T-helper 17 cell (primary cell): Measurements from ENCODE around the gene EXOC3L2. TPM values are rescaled to one million over a fixed set of nuclear protein-coding genes. Genes with fewer than 3 reads are reported as not detected.
A peak's percentile ranks its signal among the peaks of the same experiment; 100 is the strongest.

Source experiments
- ATAC-seq: fragments of 150-1000 bp; cut with Tn5 transposase; 2 replicates; pipeline ENCODE4 v1.10.0; 2021; ENCODE audit warnings: mild to moderate bottlenecking, moderate library complexity
- DNase-seq, 3 donors: peaks; one replicate each; pipeline versions ENCODE4 v3.0.0 to v3.0.0-alpha.2; 2020 to 2021
- H3K9me3 ChIP-seq: one replicate; pipeline ENCODE4 v1.7.0; 2013; ENCODE audit warnings: low read length, mild to moderate bottlenecking; ENCODE audit not compliant: control insufficient read depth, poor library complexity, severe bottlenecking
- H3K27ac Mint-ChIP-seq: one replicate; pipeline ENCODE4 v1.8.0; 2022; ENCODE audit warnings: mild to moderate bottlenecking, moderate library complexity, mixed read lengths
- H3K27me3 Mint-ChIP-seq: one replicate; pipeline ENCODE4 v1.8.0; 2022; ENCODE audit warnings: mixed read lengths
- H3K36me3 Mint-ChIP-seq: one replicate; pipeline ENCODE4 v1.8.0; 2022; ENCODE audit warnings: low read depth, mixed read lengths
- H3K4me1 Mint-ChIP-seq: one replicate; pipeline ENCODE4 v1.8.0; 2022; ENCODE audit warnings: mild to moderate bottlenecking, mixed read lengths
- H3K4me3 Mint-ChIP-seq: one replicate; pipeline ENCODE4 v1.8.0; 2022; ENCODE audit warnings: mild to moderate bottlenecking, moderate library complexity, mixed read lengths
- total RNA-seq, 4 donors: library from RNA in 2 of 4; stranded (reverse) in 2 of 4; gene quantifications; one replicate each; pipeline ENCODE4 v1.2.3 and lab custom pipeline; 2022 to 2026

EXOC3L2 gene
- total RNA-seq, 2 donors from 2014 or later: 1.1 TPM; not detected in 1

DNA sequence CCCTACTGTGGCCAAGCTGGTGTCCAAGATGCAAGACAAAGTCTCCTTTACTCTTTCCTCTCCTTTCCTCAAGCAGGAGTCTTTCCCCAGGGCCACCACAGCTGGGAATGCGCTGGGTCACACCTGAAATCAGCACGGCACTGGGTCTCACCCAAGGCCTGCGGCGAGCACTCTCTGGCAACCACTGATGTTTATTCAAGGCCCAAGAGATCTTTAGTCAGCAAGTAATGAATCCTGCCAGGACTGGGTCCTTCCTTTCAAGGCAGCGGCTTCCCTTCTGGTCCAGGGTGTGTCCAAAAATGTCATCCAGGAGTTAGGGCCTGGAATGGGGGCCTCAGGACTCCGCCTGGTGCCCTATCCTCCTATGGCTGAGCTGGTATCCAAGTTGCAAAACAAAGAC, 42.6 kb downstream of the EXOC3L2 start:
- DNase-seq (no peak), ATAC-seq (no peak)
- Mint-ChIP-seq H3K27me3 (no peaks in the 10 kb centered on the region), H3K4me1 (peaks cover 2% of the 10 kb centered on the region), H3K36me3 (peaks cover 5% of the 10 kb centered on the region), H3K4me3 (no peak overlapping the region), H3K27ac (no peak overlapping the region)
- H3K9me3 ChIP-seq: no peaks in the 10 kb centered on the region

DNA sequence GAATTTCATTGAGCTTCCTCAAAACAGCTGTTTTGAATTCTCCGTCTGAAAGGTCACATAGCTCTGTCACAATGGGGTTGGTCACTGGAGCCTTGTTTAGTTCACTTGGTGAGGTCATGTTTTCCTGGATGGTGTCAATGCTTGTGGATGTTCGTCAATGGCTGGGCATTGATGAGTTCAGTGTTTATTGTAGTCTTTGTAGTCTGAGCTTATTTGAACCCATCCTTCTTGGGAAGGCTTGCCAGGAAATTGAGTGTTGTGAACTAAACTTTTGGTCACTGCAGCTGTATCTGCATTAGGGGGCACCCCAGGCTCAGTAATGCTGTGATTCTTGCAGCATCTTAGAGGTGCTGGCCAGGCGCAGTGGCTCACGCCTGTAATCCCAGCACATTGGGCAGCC, 44.6 kb downstream of the EXOC3L2 start:
- no peaks in the 10 kb centered on the region for H3K9me3 ChIP-seq
- Mint-ChIP-seq H3K27ac (no peak overlapping the region), H3K4me1 (peaks cover 5% of the 10 kb centered on the region), H3K4me3 (no peak overlapping the region), H3K27me3 (no peaks in the 10 kb centered on the region), H3K36me3 (peaks cover 5% of the 10 kb centered on the region)
- DNase-seq: no peak
- ATAC-seq: no peak

DNA sequence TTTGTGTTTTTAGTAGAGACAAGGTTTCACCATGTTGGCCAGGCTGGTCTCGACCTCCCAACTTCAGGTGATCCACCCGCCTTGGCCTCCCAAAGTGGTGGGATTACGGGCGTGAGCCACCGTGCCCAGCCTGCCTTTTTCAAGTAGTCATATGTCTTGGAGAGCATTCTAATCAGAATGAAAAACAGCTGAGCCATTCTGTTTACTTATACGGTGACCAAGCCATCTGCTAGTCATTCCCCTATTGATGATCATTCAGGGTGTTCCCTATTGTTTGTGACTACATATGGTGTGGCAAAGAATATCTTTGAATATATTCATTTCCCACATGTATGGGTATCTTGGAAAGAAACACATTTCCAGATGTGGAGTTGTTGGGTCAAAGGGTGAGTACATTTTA, 49.4 kb downstream of the EXOC3L2 start:
- Mint-ChIP-seq H3K4me1 (peaks cover 5% of the 10 kb centered on the region), H3K27me3 (no peaks in the 10 kb centered on the region), H3K36me3 (peaks cover 6% of the 10 kb centered on the region), H3K27ac (no peak overlapping the region), H3K4me3 (no peak overlapping the region)
- no peak for DNase-seq
- H3K9me3 ChIP-seq: no peaks in the 10 kb centered on the region
- no peak for ATAC-seq

DNA sequence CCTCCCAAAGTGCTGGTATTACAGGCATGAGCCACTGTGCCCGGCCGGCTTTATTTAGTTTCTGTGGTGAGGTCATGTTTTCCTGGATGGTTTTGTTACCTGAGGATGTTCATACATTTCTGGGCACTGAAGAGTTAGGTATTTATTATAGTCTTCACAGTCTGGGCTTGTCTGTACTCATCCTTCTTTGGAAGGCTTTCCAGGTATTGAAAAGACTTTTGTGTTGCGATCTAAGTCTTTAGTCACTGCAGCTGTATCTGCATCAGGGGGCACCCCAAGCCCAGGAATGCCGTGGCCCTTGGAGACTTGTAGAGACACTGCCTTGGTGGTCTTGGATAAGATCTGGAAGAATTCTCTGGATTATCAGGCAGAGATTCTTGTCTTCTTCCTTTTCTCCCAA, 53.8 kb downstream of the EXOC3L2 start:
- Mint-ChIP-seq H3K27me3 (no peaks in the 10 kb centered on the region), H3K4me3 (no peak overlapping the region), H3K4me1 (peaks cover 7% of the 10 kb centered on the region), H3K27ac (no peak overlapping the region), H3K36me3 (peaks cover 6% of the 10 kb centered on the region)
- ATAC-seq: no peak
- no peak for DNase-seq
- H3K9me3 ChIP-seq: no peaks in the 10 kb centered on the region

DNA sequence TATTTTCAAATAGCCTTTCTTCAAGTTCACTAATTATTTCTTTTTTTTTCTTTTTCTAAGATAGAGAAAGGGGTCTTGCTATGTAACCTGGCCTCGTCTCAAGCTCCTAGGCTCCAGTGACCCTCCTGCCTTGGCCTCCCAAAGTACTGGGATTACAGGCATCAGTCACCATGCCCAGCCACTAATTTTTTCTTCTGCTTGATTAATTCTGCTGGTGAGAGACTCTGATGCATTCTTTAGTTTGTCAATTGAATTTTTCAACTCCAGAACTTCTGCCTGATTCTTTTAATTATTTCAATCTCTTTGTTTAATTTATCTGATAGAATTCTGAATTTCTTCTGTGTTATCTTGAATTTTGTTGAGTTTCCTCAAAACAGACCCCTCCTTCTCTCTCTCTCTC, 55.2 kb downstream of the EXOC3L2 start:
- no peaks in the 10 kb centered on the region for H3K9me3 ChIP-seq
- ATAC-seq (no peak), DNase-seq (no peak)
- Mint-ChIP-seq H3K4me1 (peaks cover 8% of the 10 kb centered on the region), H3K36me3 (peaks cover 6% of the 10 kb centered on the region), H3K4me3 (no peak overlapping the region), H3K27ac (no peak overlapping the region), H3K27me3 (no peaks in the 10 kb centered on the region)

DNA sequence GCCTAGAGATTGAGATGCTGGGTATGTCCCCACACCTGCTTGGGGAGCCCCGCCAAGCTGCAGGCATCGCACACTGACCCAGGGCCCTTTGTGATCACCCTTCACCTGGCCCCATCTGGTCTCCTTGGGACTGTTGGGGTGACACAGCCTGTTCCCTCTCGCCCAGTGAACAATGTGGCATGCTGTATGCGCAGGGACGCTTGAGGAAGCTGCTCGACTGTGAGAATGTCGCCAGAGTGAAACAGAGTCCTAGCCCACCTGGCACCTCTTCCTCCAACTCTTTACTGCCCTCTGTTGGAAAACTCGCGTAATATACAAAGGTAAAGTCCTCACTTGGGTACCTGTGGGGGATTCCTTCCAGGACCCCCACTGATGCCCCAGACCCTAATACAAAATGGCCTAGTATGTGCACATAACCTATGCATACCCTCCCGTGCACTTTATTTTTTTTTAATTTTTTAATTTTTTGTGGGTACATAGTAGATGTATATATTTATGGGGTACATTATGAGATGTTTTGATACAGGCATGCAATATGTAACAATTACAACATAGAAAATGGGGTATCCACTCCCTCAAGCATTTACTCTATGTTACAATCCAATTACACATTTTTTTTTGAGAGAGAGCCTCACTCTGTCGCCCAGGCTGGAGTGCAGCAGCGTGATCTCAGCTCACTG, 57.6 kb downstream of the EXOC3L2 start:
- ATAC-seq (peak; percentile 75), DNase-seq (no peak)
- peaks cover 5% of the 10 kb centered on the region for H3K36me3 Mint-ChIP-seq
- no peaks in the 10 kb centered on the region for H3K9me3 ChIP-seq
- H3K27ac Mint-ChIP-seq: no peak overlapping the region
- no peak overlapping the region for H3K4me3 Mint-ChIP-seq
- peaks cover 17% of the 10 kb centered on the region for H3K4me1 Mint-ChIP-seq
- H3K27me3 Mint-ChIP-seq: no peaks in the 10 kb centered on the region

DNA sequence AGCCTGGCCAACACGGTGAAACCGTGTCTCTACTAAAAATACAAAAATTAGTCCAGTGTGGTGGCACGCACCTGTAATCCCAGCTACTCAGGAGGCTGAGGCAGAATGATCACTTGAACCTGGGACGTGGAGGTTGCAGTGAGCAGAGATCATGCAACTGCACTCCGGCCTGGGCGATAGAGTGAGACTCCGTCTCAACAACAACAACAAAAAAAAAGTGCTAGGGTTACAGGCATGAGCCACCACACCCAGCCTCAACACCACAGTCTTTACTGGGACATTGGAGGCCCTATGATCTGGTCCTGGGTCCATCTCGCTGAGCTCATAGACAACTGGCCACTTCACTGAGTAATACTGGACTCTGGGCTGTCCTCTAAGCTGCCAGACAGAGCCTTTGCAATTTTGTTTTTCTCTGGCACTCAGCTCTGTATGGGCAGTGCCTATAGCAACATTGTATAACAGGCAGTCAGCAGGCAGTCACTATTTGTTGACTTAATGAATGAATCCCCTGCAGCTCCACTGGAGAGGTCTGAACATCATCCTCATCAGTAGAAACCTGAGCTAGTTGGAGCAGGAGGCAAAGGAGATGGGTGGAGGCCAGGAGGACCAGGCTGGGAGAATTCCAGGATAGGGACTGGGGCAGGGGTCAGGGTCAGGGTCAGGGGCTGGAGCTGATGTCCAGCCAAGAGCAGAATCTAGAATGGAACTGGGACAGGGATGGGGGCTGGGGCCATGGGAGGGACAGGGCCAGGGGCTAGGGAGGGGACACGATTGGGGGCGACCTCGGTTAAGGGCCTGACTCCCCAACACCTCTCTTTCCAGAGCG, 58.5 kb downstream of the EXOC3L2 start:
- Mint-ChIP-seq H3K27ac (no peak overlapping the region), H3K27me3 (no peaks in the 10 kb centered on the region), H3K4me3 (no peak overlapping the region), H3K4me1 (peaks cover 17% of the 10 kb centered on the region), H3K36me3 (peaks cover 5% of the 10 kb centered on the region)
- ATAC-seq (no peak), DNase-seq (no peak)
- H3K9me3 ChIP-seq: no peaks in the 10 kb centered on the region

DNA sequence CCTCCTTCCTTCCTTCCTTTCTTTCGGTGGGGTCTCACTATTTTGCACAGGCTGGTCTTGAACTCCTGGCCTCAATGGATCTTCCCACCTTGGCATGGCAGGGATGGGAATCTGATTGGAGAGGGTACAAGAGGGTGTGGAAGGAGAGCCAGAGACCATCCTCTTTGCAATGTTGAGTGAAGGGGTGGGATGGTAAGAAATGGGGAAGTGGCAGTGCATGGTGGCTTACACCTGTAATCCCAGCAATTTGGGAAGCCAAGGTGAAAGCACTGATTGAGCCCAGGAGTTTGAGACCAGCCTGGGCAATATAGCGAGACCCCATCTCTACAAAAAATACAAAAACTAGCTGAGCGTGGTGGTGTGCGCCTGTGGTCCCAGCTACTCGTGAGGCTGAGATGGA, 61.1 kb downstream of the EXOC3L2 start:
- Mint-ChIP-seq H3K4me3 (no peak overlapping the region), H3K4me1 (peaks cover 28% of the 10 kb centered on the region), H3K27ac (no peak overlapping the region), H3K27me3 (no peaks in the 10 kb centered on the region), H3K36me3 (peaks cover 6% of the 10 kb centered on the region)
- no peaks in the 10 kb centered on the region for H3K9me3 ChIP-seq
- DNase-seq: no peak
- ATAC-seq: no peak

DNA sequence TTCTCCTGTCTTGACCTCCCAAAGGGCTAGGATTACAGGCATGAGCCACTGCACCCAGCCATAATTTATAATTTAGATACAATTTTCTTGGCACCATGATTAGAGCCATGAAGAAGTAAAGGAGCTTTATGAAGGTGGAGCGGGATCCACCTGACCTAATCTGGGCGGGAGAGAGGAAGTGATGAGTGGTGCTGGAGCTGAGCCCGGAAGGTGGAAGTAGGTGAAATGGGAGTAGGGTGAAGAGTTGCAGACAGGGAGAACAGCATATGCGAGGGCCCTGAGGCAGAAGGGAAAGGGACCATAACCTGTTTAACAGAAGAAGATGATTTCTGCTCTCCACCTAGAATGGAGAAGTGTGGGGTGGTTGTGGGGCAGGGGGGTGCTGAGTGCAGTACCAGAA, 62.4 kb downstream of the EXOC3L2 start:
- no peak for ATAC-seq
- H3K4me1 Mint-ChIP-seq: peaks cover 31% of the 10 kb centered on the region
- DNase-seq: no peak
- peaks cover 6% of the 10 kb centered on the region for H3K36me3 Mint-ChIP-seq
- H3K4me3 Mint-ChIP-seq: no peak overlapping the region
- no peaks in the 10 kb centered on the region for H3K27me3 Mint-ChIP-seq
- H3K27ac Mint-ChIP-seq: no peak overlapping the region
- no peaks in the 10 kb centered on the region for H3K9me3 ChIP-seq

DNA sequence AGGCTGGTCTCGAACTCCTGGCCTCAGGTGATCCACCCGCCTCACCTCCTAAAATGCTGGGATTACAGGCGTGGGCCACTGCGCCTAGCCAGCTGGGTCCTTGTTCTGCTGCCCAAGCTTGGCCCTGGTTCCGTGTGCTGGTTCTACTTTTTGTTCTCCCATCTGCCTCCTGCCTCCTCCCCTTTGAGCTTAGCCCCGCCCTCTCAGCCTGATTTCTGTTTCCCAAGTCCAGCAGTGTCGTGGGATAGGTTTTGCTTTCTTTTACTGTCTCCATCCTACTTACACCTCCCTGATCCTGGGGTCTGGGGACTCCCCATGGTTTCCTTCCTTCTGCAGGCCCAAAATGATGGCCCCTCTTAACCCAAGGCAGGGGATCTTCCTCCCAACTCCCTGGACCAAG, 64.3 kb downstream of the EXOC3L2 start:
- Mint-ChIP-seq H3K27me3 (no peaks in the 10 kb centered on the region), H3K36me3 (peaks cover 6% of the 10 kb centered on the region), H3K4me1 (peaks cover 30% of the 10 kb centered on the region), H3K27ac (peak overlapping the region; percentile 82), H3K4me3 (peak overlapping the region; percentile 89)
- H3K9me3 ChIP-seq: no peaks in the 10 kb centered on the region
- DNase-seq (no peak), ATAC-seq (no peak)

DNA sequence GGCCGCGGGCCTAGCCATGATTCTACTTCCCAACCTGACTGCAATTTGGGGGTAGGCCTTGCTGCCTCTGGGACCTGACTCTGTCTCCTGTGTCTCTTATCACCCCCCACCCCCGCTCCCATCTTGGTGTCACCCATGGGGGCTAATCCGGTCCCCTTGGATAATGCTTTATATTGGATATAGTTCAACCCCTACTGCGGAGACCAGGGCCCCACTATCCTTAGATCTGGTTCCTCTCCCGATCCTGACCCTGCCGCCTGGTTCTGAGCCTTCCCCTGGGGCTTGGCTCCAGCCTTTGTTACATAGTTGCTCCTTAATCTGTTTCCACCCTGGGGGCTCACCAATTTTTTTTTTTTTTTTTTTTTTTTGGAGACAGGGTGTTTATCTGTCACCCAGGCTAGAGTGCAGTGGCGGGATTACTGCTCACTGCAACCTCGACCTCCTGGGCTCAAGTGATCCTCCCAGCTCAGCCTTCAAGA, 65.3 kb downstream of the EXOC3L2 start:
- ATAC-seq (no peak), DNase-seq (no peak)
- Mint-ChIP-seq H3K36me3 (peaks cover 8% of the 10 kb centered on the region), H3K4me1 (peaks cover 30% of the 10 kb centered on the region), H3K27me3 (no peaks in the 10 kb centered on the region), H3K4me3 (peak overlapping the region; percentile 89), H3K27ac (peak overlapping the region; percentile 82)
- H3K9me3 ChIP-seq: no peaks in the 10 kb centered on the region

DNA sequence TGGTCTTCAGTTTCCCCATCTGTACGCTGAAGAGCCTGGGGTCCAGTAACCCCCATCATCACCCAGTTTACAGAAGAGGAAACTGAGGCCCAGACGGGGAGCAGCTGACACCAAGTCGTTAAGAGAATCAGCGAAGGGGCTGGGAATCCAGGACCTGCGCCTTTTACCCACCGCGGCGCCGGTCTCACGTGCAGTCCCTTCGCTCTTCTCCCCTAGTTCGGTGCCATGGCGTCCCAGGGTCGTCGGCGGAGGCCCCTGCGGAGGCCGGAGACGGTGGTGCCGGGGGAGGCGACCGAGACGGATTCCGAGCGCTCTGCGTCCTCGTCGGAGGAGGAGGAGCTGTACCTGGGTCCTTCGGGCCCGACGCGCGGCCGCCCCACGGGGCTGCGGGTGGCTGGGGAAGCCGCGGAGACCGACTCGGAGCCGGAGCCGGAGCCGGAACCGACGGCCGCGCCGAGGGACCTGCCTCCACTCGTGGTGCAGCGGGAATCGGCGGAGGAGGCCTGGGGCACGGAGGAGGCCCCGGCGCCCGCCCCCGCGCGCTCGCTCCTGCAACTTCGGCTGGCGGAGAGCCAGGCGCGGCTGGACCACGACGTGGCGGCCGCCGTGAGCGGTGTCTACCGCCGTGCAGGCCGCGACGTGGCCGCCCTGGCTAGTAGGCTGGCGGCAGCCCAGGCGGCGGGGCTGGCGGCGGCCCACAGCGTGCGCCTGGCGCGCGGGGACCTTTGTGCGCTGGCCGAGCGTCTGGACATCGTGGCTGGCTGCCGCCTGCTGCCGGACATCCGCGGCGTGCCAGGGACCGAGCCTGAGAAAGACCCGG, 65.9 kb downstream of the EXOC3L2 start:
- Mint-ChIP-seq H3K4me1 (peaks cover 28% of the 10 kb centered on the region), H3K4me3 (peak overlapping the region; percentile 98), H3K36me3 (peaks cover 8% of the 10 kb centered on the region), H3K27me3 (no peaks in the 10 kb centered on the region), H3K27ac (peak overlapping the region; percentile 83)
- DNase-seq: peak in 2 of 3 donors; percentile 37 to 40
- no peaks in the 10 kb centered on the region for H3K9me3 ChIP-seq
- ATAC-seq: no peak
